ENCODE data around the gene DPF3.

DPF3 gene

DNA sequence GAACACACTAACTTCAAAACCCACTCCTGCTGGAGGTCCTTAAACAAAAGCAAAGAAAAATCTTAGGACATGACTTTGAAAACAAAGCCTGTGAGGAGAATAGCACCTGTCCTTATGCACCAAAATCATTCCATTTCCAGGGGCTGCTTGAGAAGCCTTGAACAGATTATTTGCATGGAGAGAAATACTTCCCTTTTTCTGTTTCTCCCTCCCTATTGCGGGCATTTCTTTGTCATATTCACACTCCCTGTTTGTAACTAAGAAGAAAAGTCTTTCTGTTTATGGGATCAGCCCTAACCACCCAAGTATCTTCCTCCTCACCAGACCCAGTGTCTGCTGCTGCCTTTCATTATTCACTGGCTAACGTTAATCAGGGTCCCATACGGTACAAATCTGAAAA, 218.8 kb downstream of the DPF3 start:
- DNase-seq: no peak

DNA sequence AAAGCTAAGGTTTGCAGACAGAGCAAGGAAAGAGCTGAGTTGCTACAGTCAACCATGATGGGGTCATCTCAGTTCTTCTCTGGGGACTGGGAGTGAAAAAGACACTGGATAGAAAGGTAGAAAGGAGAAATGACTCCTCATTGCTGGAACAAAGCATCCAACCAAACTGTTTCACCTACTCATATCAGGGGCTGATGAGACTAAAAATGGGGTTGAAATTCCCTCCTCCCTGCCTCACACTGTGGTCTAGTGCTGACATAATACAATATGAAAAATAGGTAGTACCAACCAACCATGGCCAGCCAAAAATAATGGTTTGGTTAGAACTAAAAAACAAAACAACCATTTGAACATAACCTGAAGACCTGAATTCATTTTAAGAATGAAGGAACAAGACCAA, 220.7 kb downstream of the DPF3 start:
- DNase-seq: no peak

DNA sequence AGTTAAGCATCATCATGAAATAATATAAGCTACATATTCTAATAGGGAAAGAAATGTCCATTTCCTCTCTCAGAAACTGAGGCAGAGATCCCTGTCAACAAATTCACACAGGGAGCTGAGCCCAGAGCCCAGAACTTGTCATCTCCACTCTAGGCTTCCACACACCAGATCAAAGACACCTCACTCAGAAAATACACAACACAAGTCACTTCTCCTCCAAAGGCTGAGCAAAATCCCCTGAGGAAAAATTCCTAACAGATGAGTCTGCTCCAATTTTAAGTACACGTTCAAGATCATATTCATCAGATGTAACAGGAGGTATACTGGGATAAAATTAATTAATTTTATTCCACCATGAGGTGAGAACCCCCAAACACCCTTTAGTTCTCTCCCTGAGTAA, 227.3 kb downstream of the DPF3 start:
- DNase-seq: peak; percentile 89

DNA sequence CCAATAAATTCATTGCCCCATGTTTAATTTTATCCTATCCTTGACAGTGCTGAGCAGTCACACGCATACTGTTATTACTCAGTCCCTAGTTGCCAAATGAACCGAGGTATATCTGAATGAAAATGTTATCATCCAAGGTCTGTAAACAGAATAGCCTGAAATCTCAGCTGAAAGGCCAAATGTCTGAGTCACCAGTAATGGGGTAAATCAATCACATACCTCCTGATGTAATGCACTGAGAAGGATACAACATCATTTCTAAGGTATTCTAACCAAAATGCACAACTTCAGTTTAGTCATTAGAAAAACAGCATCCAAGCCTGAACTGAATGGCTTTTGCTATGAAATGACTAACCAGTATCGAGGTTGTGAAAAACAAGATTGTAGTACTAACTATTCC, 228.6 kb downstream of the DPF3 start:
- peak; percentile 99 for DNase-seq

DNA sequence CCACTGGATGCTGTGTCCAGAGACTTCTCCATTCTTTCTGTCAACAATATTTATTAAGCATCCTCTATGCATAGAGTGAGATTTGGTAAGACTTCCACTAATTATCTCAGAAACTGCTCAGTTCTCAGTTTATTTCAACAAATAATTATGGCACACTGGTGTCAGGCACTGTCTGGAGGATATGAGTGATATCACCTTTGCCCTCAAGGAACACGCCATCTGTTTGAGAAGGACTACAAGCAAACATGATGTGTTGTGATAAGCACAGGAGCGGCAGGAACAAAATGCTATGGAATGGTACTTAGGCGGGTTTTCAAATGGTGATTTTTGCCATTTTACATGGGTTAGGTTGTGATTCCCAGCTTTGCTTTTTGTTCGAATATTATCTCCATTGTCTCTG, 229.2 kb downstream of the DPF3 start:
- DNase-seq: no peak

DNA sequence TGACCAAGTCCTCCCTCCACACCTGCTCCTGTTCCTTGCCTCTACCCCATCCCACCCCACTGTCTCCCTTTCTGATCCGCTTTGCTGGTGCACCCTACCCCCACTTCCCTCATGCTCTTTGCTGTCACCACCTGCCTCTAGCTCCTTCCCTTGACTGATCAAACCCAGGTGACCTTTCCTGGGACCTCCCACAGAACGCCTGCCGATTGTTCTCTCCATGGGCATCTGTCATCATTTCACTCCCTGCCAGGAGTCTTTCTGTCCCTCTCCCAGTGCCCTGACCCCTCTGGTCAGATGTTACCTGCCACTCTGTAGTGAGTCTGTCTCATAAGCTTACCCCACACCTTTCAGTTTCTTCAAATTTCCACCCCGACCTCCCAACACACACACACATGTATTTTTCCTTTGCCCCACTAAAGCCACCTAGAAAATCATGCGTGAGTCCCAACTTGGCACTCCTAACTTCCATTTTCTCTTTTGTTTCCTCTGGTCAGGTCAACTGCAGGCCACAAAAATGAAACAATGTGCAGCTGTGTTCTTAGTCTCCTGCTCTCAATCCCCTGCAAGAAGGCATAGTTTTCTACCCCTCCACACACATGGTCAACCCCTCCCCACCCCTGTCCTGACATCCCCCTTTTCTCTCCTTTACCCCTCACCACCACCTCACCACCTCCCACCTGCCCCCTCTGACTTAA, 229.8 kb downstream of the DPF3 start:
- no peak for DNase-seq

DNA sequence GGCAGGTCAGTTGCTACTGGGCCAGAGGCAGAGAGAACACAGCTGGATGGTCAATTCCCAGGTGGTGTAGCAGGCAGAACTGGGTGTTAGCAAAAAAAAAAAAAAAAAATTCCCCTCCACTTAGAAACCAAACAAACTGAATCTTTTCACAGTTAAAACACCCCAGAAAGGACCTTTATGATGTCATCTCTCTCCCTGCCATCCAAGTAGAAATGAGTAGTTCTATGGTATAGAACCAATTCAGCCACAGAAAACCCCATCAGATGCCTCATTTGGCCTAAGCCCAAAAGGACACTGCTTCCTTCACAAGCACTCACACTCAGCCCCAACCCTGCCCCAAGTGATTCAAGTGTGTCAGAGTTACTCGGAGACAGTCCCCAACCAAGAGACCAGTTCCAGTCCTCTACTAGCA, 230.8 kb downstream of the DPF3 start:
- DNase-seq: no peak

DNA sequence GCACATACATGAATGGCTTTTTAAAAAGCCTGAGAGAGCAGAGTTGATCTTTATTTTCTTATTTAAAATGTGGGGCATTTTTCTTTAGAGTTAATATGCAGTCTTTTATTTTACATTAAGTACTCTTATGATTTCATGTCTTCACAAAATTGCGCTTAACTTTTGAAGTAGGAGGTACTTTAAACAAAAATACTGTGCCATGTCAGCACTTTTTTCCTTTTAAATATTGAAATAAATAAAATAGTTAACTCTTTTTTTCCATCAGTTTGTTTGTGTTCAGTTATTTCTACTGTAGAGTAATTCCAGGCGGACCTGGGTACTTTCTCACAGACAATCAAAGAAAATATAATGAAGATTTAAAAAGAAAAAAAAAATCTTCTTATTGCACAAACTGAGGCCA, 231.7 kb downstream of the DPF3 start:
- DNase-seq: no peak

DNA sequence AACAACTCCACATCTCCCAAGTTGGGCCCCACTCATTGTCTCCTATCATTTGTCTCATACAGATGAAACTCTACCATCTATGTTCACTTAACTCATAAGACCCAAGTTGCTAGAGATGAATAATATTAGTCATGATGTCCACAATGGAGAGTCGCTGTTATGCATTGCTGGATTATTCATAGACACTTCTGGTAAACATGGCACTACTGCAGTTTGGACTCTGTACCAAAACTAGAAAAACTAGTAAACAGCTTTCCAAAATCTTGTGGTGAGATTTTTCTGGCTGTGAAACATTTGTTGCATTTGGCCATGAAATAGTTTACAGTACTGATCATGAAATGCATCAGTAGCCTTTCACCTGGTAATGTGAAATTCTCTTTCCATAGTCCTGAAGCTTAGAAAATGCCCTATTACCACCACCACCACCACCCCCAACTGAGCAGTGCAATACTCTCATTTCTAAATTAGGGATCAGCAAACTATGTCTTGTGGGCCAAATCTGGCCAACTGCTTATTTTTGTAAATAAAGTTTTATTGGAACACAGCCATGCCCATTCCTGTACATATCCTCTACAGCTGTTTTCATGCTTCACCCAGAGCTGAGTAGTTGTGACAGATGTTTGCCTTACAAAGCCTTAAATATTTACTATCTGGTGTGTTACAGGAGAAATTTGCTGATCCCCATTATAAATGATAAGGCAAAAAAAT, 236.5 kb downstream of the DPF3 start:
- no peak for DNase-seq

DNA sequence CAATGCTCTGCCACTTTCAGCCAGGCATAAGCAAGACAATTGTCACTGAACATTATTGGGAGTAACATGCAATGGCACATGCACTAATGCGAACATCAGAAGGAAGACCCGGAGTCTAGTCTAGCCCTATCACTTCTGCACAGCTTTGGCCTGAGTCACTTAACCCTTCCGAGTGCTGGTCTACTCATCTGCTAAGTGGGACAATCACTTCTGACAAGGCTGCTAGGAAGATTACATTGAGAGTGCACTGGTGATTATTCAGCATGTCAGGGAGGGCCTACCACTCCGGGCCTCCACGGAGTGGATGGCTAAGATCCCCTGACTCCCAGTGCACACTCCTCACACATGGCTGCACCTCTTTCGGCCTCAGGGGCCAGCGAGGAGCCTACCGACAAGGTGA, 240.9 kb downstream of the DPF3 start:
- no peak for DNase-seq

DNA sequence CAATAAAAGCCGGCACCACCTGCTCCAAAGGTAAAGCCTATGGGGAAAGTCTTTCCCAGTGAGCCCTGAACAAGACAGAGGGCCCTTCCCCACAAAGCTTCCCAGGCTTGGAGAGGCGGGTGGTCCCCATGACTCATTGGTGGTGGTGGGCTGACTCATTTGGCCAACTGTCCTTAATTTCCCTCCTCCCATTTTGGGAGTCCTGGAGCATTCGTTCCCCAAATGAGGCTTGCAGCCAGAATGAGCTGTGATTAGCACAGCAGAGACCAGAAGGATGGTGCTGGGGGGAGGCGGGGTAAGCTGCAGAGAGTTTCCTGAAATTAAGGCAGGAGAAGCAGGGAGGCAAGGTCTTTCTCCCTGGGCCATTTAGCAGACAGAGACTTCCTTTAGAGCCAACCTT, 241.7 kb downstream of the DPF3 start:
- peak; percentile 85 for DNase-seq

DNA sequence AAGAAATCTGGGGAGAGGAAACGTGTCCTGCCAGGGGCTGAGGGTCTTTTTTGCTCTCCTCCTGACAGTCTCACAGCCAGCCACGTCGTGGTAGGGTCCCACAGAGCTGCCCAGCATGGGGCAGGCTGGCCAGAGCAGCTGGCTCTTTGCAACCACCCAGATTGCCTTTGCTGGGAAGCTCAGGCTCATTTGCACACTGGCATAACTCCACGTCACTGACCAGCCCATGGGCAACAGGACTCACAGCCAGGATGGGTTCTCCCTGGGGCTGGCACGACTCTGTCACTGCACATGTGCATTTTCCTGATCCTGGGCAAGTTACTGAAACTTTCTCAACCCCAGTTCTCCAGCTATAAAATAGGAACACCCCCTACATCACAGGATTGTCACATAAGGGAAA, 242.2 kb downstream of the DPF3 start:
- DNase-seq: no peak

DNA sequence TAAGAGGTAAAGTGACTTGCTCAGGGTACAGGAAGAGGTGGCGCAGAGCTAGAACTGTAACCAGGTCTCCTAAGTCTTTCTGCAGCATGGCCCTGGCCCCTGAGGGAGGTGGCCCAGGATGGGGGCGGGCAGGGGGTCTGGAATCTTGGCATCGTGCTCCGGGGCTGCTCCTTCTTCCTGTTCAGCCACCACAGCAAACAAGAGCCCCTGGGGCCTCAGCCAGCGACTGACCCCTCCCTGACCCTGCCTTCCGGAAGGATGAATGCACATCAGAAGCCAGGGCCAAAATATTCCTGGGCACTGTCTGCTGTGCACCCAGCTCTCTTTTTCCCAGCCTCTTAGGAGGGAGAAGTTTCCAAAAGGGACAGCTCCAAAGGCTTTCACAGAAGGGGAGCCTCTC, 242.8 kb downstream of the DPF3 start:
- peak; percentile 61 for DNase-seq

DNA sequence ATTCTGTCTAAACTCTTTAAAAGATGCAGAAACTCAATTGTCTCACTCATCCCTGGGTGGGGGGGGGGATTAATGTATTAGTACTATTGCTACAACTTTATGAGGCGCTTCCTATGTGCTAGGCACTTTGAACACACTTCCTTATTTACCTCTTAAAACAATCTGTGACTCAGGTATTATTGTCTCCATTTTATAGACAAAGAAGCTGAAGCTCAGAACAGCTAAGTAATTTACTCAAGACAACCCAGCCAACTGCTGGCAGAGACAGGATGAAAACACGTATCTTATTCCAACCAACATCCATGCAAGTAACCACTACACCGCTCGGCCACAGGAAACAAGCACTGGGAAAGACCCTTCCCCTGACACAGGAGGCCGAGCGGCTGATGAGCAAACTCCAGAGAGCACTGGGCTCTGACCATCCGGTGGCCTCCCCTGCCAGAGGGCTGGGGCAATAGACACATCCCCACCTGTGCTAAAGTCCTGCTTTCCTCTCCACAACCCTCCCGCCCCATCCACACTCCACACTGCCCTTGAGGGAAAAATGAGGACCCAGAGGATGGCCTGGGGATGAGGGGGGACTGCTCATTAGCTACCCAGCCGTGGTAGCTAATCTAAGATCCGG, 244.2 kb downstream of the DPF3 start:
- DNase-seq: no peak

DNA sequence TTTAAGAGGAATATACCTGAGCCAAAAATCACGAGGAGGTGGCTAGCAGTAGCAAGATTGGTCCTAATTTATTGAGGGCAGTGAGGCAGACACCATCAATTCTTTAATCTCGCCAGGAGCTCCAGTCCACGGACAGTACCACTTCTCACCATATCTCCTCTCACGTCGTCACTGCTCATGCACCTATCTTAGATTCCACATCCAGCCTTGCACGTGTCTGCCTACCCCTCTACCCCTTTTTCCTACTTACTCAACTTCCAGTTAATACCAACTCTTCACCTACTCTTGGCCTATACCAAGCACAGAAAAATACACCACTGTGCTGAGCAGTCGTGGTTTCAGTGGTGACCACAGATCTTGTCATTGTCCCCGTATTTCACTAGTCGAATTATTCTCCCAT, 246.1 kb downstream of the DPF3 start:
- no peak for DNase-seq

DNA sequence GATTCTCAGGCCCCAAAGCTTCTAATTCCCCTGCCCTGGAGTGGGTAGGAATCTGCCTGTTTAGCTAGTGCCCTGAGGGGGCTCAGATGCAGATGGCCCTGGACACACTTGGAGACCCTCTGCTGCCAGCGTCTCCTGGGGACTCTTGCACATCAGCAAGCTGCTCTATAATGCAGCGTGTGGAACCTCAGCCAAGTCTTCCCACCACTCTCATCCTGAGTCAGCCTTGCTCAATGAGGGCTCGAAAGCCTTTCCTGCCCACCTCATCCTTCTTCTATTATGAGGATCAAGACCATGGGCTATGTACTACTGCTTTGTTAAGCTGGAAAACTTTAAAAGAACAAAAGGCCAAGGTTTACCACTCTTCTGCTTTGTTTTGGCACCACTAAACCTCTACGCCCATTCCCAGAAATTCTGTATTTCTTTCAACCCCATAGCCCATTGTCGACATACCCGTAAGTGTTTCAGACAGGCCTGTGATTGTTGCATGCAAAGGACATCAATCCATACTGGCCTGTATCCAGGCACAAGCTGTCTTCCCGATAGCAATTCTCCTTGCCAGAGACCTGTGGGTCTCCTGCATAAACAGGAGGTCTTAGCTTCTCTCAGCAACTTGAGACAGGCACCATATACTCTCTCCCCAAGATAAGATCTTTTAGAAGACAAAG, 246.9 kb downstream of the DPF3 start:
- DNase-seq: peak; percentile 80

DNA sequence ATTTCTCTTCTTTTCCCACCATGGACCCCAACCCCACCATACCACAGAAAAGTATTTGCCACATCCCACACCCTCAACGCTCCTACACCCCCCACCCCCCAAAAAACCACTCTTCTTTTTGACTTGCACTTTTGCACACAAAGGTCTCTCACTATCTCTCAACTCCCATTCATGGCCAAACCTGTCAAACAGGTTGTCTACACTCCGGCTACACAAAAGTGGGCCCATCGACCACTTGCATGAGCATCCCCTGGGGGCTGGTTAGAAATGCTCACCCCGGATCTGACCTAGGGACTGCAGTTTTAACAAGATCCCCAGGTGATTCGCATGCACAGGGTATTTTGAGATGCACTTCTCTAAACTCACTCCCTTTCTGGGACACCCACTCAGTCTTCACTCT, 248.2 kb downstream of the DPF3 start:
- no peak for DNase-seq

DNA sequence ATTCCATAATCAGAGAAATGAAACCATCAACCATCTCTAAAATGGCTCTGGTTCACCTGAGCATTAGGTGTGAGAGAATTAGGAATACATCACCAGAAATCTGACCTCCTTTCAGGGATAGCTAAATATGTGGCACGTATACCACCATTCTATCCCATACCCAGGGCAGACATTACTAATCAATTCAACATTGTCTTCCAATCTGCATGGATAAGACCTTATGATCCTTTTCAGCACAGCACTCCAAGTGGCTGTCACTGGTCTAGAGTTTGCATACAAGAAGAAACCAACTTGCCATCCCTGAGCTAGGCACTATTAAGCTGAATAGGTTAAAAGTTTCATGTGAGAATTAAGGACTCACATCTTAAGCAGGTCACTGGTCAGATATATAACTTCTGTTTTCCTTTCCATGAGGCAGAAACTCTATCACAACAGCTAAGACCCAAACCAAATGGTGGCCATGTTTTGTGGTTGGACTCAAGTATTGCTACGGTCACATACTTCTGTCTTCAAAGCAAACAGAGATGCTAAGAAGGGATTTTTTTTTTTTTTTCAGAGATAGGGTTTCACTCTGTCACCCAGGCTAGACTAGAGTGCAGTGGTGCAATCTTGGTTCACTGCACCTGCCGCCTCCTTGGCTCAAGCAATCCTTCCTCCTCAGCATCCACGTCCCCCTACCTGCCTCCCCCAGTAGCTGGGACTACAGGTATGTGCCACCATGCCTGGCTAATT, 249.0 kb downstream of the DPF3 start:
- no peak for DNase-seq

DNA sequence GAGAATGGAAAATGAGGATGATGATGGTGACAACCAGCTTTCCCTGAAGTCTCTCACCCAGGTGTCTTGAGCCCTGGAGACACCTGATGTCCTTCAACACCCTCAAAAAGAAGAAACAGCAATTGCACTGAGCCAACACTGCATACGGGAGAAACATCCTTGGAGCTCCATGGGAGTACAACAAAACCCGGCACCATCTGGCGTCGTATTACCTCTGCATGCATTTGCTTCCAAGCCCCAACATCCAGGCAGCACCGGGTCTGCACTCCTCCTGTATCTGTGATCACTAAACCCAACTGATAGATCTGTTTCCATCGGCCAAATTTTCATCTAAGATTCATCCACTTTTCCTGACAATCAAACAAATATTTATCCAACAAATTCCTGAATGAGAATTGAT, 249.9 kb downstream of the DPF3 start:
- DNase-seq: no peak

DNA sequence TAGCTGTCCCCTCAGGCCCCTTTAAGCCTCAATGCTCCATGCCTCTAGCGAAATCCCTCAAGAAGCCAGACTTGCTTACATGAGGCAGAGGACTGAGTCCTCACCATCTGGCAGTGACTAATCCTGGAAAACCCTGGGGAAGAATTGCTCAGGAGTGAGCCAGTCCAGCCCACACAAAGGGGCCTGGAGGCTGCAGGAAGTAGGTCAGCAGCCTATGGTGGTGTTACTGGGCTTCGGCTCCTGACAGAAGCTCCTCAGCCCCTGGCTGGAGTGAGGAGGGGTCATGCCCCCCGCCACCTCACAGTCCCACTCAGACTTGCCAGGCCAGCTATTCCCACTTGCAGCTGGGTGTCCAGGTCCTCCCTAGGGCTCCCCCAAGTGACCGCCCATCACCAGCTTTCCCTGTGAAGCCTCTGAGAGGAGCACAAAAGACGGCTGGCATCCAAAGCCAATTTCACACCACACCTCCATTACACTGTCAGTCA, 250.5 kb downstream of the DPF3 start:
- DNase-seq: peak; percentile 97

DNA sequence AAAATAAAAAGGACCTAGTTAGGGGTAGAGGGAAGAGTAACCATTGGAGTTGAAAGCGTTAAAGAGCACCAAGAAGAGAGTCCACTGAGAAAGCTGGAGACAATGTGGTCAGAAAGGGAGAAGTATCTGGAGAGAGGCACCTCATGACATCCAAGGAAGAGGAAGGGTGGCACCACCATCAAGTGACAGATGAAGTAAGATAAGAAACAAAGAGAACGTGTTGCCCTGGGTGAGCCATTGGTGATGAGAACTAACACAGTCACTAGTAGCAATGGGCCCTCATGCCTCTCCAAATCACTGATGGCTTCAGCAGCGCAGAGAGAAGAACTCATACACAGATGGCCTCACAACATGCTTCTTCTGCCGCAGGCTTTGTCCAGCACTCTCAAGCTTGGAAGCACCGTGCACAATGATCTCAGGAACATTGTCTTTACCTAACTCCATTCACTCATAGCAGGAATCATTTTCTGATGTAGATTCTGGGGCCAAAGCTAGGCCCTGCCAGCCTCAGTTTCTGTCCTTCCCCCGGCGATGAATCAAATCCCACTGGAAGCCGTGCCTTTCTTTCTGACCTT, 252.9 kb downstream of the DPF3 start:
- DNase-seq: no peak

DNA sequence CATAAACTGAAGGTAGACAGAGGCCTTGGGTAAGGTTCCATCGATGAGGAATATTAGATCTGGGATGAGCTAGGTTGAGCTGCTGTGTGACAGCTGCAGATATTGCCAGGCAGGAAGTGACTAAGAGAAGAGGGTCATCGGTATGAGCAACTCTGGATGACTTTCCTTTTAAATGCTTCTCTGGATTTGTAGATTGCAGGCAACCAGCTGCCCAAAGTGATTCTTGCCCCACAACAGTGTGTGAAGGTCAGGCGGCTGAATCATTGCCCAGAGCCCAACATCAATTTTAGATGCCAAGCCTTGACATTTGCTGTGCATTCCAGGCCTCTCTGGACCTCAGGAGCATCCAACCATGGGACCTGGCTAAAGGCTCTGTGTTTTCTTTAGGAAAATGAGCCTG, 255.9 kb downstream of the DPF3 start:
- DNase-seq: peak; percentile 76

DNA sequence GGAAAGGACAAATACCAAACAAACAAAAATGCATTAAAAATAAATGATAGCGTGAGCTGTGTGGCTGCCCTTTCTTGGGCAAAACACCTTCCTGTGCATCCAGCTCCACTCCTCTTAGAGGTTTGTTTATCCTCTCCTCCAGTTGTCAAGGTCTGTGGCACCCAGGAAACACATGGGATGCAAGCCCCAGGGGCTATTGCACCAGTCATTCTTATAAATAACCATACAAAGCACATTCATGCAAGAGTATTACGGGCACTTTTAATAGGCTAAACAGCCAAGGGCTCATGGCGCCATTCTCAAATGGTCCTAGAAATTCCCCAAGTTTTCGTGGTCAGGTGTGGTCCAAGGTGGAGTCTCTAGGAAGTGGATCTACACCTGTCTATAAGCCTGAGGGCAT, 257.0 kb downstream of the DPF3 start:
- no peak for DNase-seq

Measured in fibroblast of skin of right quadriceps (primary cell).